Adipose tissue (tissue), 3 donors: ENCODE measurements around the gene DDX3X. TPM values are rescaled to one million over a fixed set of nuclear protein-coding genes. Genes with fewer than 3 reads are reported as not detected.

Experiments used
- H3K27ac ChIP-seq: one replicate; pipeline ENCODE4 v1.5.1; 2013; ENCODE audit warnings: low read depth, low read length
- WGBS, 3 donors: extraction: QIAGEN DNeasy Blood & Tissue Kit; methylation state at CpG; one replicate each; pipeline ENCODE4 v1.1.7; 2013; 5-methylcytosine and 5-hydroxymethylcytosine counted together
- polyA plus RNA-seq, 3 donors: library from polyadenylated mRNA; stranded (reverse); fragments of 200-250 nt; gene quantifications; one replicate each; pipeline ENCODE4 v1.2.3, GENCODE V29; 2013
- donor health status: healthy with polysubstance abuse.
- donor health status: Bipolar disorder and iron deficiency.
- donor health status: healthy.

Gene DDX3X
- polyA plus RNA-seq, 3 donors = 28.7 to 179 (median 113) TPM

DNA sequence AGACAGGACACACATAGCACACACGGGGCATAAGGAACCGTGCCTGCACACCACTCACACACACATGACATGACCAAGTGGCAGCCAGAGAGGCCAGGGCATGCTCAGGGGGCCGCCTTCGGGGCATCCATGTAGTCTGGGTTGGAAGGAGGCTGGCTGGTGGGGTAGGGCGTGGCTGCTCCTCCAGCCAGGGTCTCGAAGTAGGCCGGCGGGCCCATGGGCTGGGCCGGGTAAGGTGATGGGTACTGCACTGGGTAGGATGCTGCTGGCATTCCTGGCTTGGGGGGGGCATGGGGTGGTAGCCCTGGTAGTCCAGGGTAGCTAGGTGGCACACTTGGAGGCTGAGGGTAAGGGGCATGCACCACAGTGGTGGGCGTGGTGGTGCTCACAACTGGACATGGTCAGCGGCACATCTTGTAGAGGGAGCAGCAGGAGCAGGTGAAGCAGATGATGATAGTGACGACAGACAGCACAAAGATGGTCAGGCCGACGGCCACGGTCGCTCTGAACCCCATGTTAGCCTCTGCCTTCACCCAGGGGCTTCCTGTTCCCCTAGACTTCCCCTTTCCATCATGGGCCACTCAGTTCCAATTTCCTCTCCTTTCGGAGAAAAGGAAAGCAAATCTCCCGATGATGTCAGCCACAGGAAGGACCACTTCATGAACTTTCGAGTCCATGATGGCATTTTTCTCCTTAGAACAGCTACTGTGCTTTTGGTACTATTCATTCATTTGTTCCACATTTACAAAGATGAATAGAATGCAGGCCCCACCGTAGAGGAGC is 10.9 kb upstream of the DDX3X start:
- 71 to 92% (median 73%) methylated on average over 15 to 20 of the region's 20 CpGs for whole genome bisulfite sequencing, 3 donors
- no peak overlapping the region for H3K27ac ChIP-seq

- no peak overlapping the region for H3K27ac ChIP-seq
- WGBS, 3 donors = 88 to 94% (median 92%) methylated on average over 4 of the region's 4 CpGs
These were observed 7.5 kb upstream of the DDX3X start for GRCh38 chrX:41326431-41326830.

GRCh38 chrX:41327341-41327740 is 6.6 kb upstream of the DDX3X start:
- 89 to 98% (median 92%) methylated on average over 3 of the region's 3 CpGs for WGBS, 3 donors
- no peak overlapping the region for H3K27ac ChIP-seq

- no peak overlapping the region for H3K27ac ChIP-seq
- 91 to 100% (median 94%) methylated on average over 3 of the region's 3 CpGs for WGBS, 3 donors
These were observed 4.9 kb upstream of the DDX3X start for GRCh38 chrX:41329101-41329500.

GRCh38 chrX:41332005-41332404 is 2.0 kb upstream of the DDX3X start:
- no peak overlapping the region for H3K27ac ChIP-seq
- 49 to 64% (median 53%) methylated on average over 4 of the region's 4 CpGs for WGBS, 3 donors

GRCh38 chrX:41332408-41333002 is 1.5 kb upstream of the DDX3X start:
- peak overlapping the region; percentile 87 for H3K27ac ChIP-seq
- WGBS, 3 donors = 3 to 6% (median 6%) methylated on average over 21 to 30 of the region's 30 CpGs

DNA sequence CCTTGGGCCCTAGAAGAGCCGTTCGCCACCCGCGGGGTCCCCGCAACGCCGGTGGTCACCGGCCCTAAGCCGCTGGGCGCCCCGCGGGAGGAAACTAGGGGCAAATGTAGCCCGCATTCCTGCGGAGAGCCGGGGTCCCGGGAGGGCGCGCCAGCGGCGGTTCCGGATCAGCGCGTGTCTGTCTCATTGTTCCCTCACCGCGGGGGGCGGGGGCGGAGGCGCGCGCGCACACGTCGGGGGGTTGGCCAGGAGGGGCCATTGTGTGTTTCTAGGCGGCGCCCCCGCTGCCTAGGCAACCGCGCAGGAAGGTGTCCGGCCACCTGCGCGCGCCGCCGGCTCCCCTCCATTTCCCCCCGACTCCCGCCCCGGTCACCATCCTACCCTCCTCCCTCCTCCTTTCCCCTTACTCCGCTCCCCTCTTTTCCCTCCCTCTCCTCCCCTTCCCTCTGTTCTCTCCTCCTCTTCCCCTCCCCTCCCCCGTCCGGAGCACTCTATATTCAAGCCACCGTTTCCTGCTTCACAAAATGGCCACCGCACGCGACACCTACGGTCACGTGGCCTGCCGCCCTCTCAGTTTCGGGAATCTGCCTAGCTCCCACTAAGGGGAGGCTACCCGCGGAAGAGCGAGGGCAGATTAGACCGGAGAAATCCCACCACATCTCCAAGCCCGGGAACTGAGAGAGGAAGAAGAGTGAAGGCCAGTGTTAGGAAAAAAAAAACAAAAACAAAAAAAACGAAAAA is 789 bp upstream of the DDX3X start:
- H3K27ac ChIP-seq = peak overlapping the region; percentile 87
- 0 to 2% (median 1%) methylated on average over 36 to 61 of the region's 64 CpGs for WGBS, 3 donors

- H3K27ac ChIP-seq = peak overlapping the region; percentile 86
- 0 to 1% (median 0%) methylated on average over 45 to 77 of the region's 77 CpGs for WGBS, 3 donors
These were observed 618 bp downstream of the DDX3X start for GRCh38 chrX:41334363-41335197.

GRCh38 chrX:41335198-41335957 is 1.4 kb downstream of the DDX3X start:
- H3K27ac ChIP-seq = peak overlapping the region; percentile 86
- 0 to 3% (median 0%) methylated on average over 15 of the region's 15 CpGs for WGBS, 3 donors

DNA sequence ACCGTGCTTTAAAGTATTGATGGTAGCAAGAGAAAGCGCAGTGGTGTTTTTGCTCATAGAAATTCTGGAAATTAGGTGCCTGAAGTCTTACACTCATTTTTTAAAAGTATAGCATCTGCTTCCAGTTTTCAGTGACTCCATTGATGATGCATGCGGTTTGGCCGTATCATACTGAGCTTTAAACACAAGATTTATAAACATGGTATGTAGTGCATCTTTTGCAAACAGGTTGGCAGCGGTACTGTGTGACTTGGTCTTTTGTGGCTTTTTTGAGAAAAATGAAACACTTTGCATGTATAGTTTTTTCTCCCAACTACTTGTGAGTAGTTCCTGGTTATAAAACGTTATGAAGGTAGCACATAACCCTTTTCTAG is 2.0 kb downstream of the DDX3X start:
- WGBS, 3 donors = 4 to 32% (median 9%) methylated on average over 6 of the region's 6 CpGs
- no peak overlapping the region for H3K27ac ChIP-seq

DNA sequence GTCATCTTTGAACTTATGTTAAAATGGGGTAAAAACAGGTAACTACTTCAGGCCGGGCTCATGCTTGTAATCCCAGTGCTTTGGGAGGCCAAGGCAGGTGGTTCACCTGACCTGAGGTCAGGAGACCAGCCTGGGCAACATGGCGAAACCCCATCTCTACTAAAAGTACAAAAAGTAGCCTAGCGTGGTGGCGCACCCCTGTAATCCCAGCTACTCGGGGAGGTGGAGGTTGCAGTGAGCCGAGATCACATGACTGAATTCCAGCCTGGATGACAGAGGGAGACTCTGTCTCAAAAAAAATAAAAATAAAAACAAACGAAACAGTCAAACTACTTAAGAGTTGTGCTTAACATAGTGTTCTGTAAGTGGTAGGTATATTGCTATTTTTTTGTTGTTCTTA is 2.5 kb downstream of the DDX3X start:
- WGBS, 3 donors = 30 to 57% (median 36%) methylated on average over 7 of the region's 7 CpGs
- no peak overlapping the region for H3K27ac ChIP-seq

DNA sequence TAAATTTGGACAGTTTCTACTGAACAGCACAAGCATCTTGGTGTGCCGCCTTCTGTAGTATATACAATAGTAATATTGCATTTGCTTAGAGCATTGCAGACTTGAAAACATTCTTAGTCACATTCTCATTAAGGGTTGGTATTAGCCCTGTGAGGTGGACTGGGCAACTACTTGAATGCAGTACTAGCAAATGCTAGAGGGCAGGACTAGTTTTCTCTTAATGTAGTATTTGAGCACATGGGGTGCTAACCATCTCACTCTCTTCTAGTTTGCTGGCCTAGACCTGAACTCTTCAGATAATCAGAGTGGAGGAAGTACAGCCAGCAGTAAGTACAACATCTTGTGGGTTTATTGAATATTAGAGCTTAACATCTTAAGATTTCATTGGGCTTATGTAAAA is 3.2 kb downstream of the DDX3X start:
- H3K27ac ChIP-seq = no peak overlapping the region
- WGBS, 3 donors = 35 to 50% (median 42%) methylated on average over 1 of the region's 1 CpG

- 35 to 71% (median 62%) methylated on average over 1 of the region's 1 CpG for WGBS, 3 donors
- H3K27ac ChIP-seq = no peak overlapping the region
These were observed 4.5 kb downstream of the DDX3X start for GRCh38 chrX:41338436-41338835.

- WGBS, 3 donors = 43 to 71% (median 51%) methylated on average over 4 of the region's 4 CpGs
- H3K27ac ChIP-seq = no peak overlapping the region
These were observed 5.2 kb downstream of the DDX3X start for GRCh38 chrX:41339148-41339547.

- H3K27ac ChIP-seq = no peak overlapping the region
- whole genome bisulfite sequencing, 3 donors = 93 to 97% (median 94%) methylated on average over 7 to 9 of the region's 9 CpGs
These were observed 10.1 kb downstream of the DDX3X start for GRCh38 chrX:41344053-41344452.

DNA sequence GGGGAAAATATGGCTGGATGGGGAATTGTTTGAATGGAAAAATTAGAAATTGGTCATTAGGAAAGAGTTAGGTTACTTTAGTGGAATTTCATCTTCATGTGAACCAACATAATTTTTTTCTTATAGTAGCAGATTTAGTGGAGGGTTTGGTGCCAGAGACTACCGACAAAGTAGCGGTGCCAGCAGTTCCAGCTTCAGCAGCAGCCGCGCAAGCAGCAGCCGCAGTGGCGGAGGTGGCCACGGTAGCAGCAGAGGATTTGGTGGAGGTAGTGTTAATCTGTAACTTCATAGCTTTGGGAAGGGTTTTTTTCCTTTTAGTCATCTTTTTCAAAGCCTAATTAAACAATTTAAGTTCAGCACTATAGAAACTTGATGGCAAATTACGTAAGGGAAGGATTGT is 13.2 kb downstream of the DDX3X start:
- WGBS, 3 donors = 87 to 97% (median 93%) methylated on average over 4 to 8 of the region's 8 CpGs
- no peak overlapping the region for H3K27ac ChIP-seq

DNA sequence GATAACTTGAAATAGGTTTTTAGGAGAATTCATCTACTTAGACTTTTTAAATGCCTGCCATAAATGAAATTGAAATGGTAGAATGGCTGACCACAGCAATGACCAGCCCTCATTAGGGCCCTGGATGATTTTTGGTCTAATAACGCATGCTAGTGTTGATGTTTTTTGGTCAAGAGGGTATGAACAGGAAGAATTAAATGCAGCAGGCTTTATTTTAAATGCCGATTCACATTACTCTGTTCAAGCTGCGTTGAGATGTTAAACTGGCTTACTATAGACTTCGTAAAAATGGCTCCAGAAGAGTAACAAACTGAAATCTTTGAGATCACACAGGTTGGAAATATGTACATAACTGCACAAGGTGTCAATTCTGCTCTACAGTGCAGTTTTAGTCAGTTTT is 14.6 kb downstream of the DDX3X start:
- WGBS, 3 donors = 92 to 95% (median 93%) methylated on average over 4 of the region's 4 CpGs
- H3K27ac ChIP-seq = no peak overlapping the region
